ENCODE measurements around the gene ASIC2. TPM values are rescaled to one million over a fixed set of nuclear protein-coding genes. Genes with fewer than 3 reads are reported as not detected.

The ASIC2 gene
- total RNA-seq, 2 donors from 2014 or later = not detected

- ATAC-seq (replicated peaks in 1 of 2) (no peak), DNase-seq (no peak)
- H3K27me3 Mint-ChIP-seq (ENCODE audit: low read depth) = peaks cover 33% of the 10 kb centered on the region
- H3K27ac Mint-ChIP-seq = no peak overlapping the region
- no peaks in the 10 kb centered on the region for H3K9me3 Mint-ChIP-seq
- H3K4me1 Mint-ChIP-seq (ENCODE audit: low read depth) = no peaks in the 10 kb centered on the region
- no peak overlapping the region for H3K4me3 Mint-ChIP-seq
- no peaks in the 10 kb centered on the region for H3K36me3 Mint-ChIP-seq (ENCODE audit: insufficient read depth in 2 of 2)
These were observed 113.9 kb downstream of the ASIC2 start for GRCh38 chr17:33179151-33179550.

GRCh38 chr17:33178681-33179080 is 114.4 kb downstream of the ASIC2 start:
- Mint-ChIP-seq H3K4me3 (no peak overlapping the region), H3K27ac (no peak overlapping the region), H3K9me3 (no peaks in the 10 kb centered on the region), H3K4me1 (ENCODE audit: low read depth) (no peaks in the 10 kb centered on the region), H3K36me3 (ENCODE audit: insufficient read depth in 2 of 2) (no peaks in the 10 kb centered on the region), H3K27me3 (ENCODE audit: low read depth) (peaks cover 33% of the 10 kb centered on the region)
- no peak for ATAC-seq (replicated peaks in 1 of 2)
- no peak for DNase-seq

- Mint-ChIP-seq H3K4me1 (ENCODE audit: low read depth) (no peaks in the 10 kb centered on the region), H3K27ac (no peak overlapping the region), H3K4me3 (no peak overlapping the region), H3K27me3 (ENCODE audit: low read depth) (peaks cover 25% of the 10 kb centered on the region), H3K36me3 (ENCODE audit: insufficient read depth in 2 of 2) (no peaks in the 10 kb centered on the region), H3K9me3 (no peaks in the 10 kb centered on the region)
- DNase-seq (no peak), ATAC-seq (replicated peaks in 1 of 2) (no peak)
These were observed 117.5 kb downstream of the ASIC2 start for GRCh38 chr17:33175562-33175961.

- no peak for ATAC-seq (replicated peaks in 1 of 2)
- Mint-ChIP-seq H3K27me3 (ENCODE audit: low read depth) (peaks cover 33% of the 10 kb centered on the region), H3K27ac (no peak overlapping the region), H3K36me3 (ENCODE audit: insufficient read depth in 2 of 2) (no peaks in the 10 kb centered on the region), H3K4me1 (ENCODE audit: low read depth) (no peaks in the 10 kb centered on the region), H3K9me3 (no peaks in the 10 kb centered on the region), H3K4me3 (no peak overlapping the region)
- DNase-seq = no peak
These were observed 121.2 kb downstream of the ASIC2 start for GRCh38 chr17:33171931-33172330.

- Mint-ChIP-seq H3K4me1 (ENCODE audit: low read depth) (no peaks in the 10 kb centered on the region), H3K9me3 (no peaks in the 10 kb centered on the region), H3K4me3 (no peak overlapping the region), H3K27ac (no peak overlapping the region), H3K27me3 (ENCODE audit: low read depth) (peaks cover 24% of the 10 kb centered on the region), H3K36me3 (ENCODE audit: insufficient read depth in 2 of 2) (no peaks in the 10 kb centered on the region)
- ATAC-seq (replicated peaks in 1 of 2) (no peak), DNase-seq (no peak)
These were observed 123.4 kb downstream of the ASIC2 start for GRCh38 chr17:33169580-33170285.

GRCh38 chr17:33167736-33168135 is 125.4 kb downstream of the ASIC2 start:
- peaks cover 24% of the 10 kb centered on the region for H3K27me3 Mint-ChIP-seq (ENCODE audit: low read depth)
- H3K9me3 Mint-ChIP-seq = no peaks in the 10 kb centered on the region
- H3K27ac Mint-ChIP-seq = no peak overlapping the region
- ATAC-seq (replicated peaks in 1 of 2) = no peak
- H3K4me1 Mint-ChIP-seq (ENCODE audit: low read depth) = no peaks in the 10 kb centered on the region
- DNase-seq = no peak
- H3K36me3 Mint-ChIP-seq (ENCODE audit: insufficient read depth in 2 of 2) = no peaks in the 10 kb centered on the region
- H3K4me3 Mint-ChIP-seq = no peak overlapping the region

- peaks cover 18% of the 10 kb centered on the region for H3K27me3 Mint-ChIP-seq (ENCODE audit: low read depth)
- H3K4me3 Mint-ChIP-seq = no peak overlapping the region
- DNase-seq (no peak), ATAC-seq (replicated peaks in 1 of 2) (no peak)
- H3K4me1 Mint-ChIP-seq (ENCODE audit: low read depth) = no peaks in the 10 kb centered on the region
- H3K36me3 Mint-ChIP-seq (ENCODE audit: insufficient read depth in 2 of 2) = no peaks in the 10 kb centered on the region
- no peaks in the 10 kb centered on the region for H3K9me3 Mint-ChIP-seq
- H3K27ac Mint-ChIP-seq = no peak overlapping the region
These were observed 126.6 kb downstream of the ASIC2 start for GRCh38 chr17:33166472-33166871.

GRCh38 chr17:33164169-33164881 is 128.8 kb downstream of the ASIC2 start:
- no peak for ATAC-seq (replicated peaks in 1 of 2)
- Mint-ChIP-seq H3K36me3 (ENCODE audit: insufficient read depth in 2 of 2) (no peaks in the 10 kb centered on the region), H3K27me3 (ENCODE audit: low read depth) (peaks cover 22% of the 10 kb centered on the region), H3K9me3 (no peaks in the 10 kb centered on the region), H3K4me1 (ENCODE audit: low read depth) (no peaks in the 10 kb centered on the region), H3K4me3 (no peak overlapping the region), H3K27ac (no peak overlapping the region)
- DNase-seq = no peak

GRCh38 chr17:33163533-33164168 is 129.4 kb downstream of the ASIC2 start:
- no peaks in the 10 kb centered on the region for H3K36me3 Mint-ChIP-seq (ENCODE audit: insufficient read depth in 2 of 2)
- no peaks in the 10 kb centered on the region for H3K4me1 Mint-ChIP-seq (ENCODE audit: low read depth)
- DNase-seq = no peak
- peaks cover 22% of the 10 kb centered on the region for H3K27me3 Mint-ChIP-seq (ENCODE audit: low read depth)
- no peak for ATAC-seq (replicated peaks in 1 of 2)
- H3K9me3 Mint-ChIP-seq = no peaks in the 10 kb centered on the region
- H3K27ac Mint-ChIP-seq = no peak overlapping the region
- H3K4me3 Mint-ChIP-seq = no peak overlapping the region

GRCh38 chr17:33154869-33155455 is 138.1 kb downstream of the ASIC2 start:
- H3K27ac Mint-ChIP-seq = no peak overlapping the region
- no peaks in the 10 kb centered on the region for H3K36me3 Mint-ChIP-seq (ENCODE audit: insufficient read depth in 2 of 2)
- no peaks in the 10 kb centered on the region for H3K4me1 Mint-ChIP-seq (ENCODE audit: low read depth)
- ATAC-seq (replicated peaks in 1 of 2) (no peak), DNase-seq (no peak)
- peaks cover 18% of the 10 kb centered on the region for H3K27me3 Mint-ChIP-seq (ENCODE audit: low read depth)
- H3K4me3 Mint-ChIP-seq = no peak overlapping the region
- H3K9me3 Mint-ChIP-seq = no peaks in the 10 kb centered on the region

- H3K27me3 Mint-ChIP-seq (ENCODE audit: low read depth) = peaks cover 13% of the 10 kb centered on the region
- no peaks in the 10 kb centered on the region for H3K9me3 Mint-ChIP-seq
- no peaks in the 10 kb centered on the region for H3K36me3 Mint-ChIP-seq (ENCODE audit: insufficient read depth in 2 of 2)
- no peak for DNase-seq
- no peaks in the 10 kb centered on the region for H3K4me1 Mint-ChIP-seq (ENCODE audit: low read depth)
- no peak overlapping the region for H3K27ac Mint-ChIP-seq
- H3K4me3 Mint-ChIP-seq = no peak overlapping the region
- ATAC-seq (replicated peaks in 1 of 2) = no peak
These were observed 140.3 kb downstream of the ASIC2 start for GRCh38 chr17:33152783-33153182.

GRCh38 chr17:33151565-33151964 is 141.5 kb downstream of the ASIC2 start:
- Mint-ChIP-seq H3K27me3 (ENCODE audit: low read depth) (peaks cover 6% of the 10 kb centered on the region), H3K4me3 (no peak overlapping the region), H3K36me3 (ENCODE audit: insufficient read depth in 2 of 2) (no peaks in the 10 kb centered on the region), H3K9me3 (no peaks in the 10 kb centered on the region), H3K27ac (no peak overlapping the region), H3K4me1 (ENCODE audit: low read depth) (no peaks in the 10 kb centered on the region)
- ATAC-seq (replicated peaks in 1 of 2) (no peak), DNase-seq (no peak)

- no peaks in the 10 kb centered on the region for H3K36me3 Mint-ChIP-seq (ENCODE audit: insufficient read depth in 2 of 2)
- no peak overlapping the region for H3K27ac Mint-ChIP-seq
- H3K9me3 Mint-ChIP-seq = no peaks in the 10 kb centered on the region
- no peak for DNase-seq
- no peaks in the 10 kb centered on the region for H3K4me1 Mint-ChIP-seq (ENCODE audit: low read depth)
- ATAC-seq (replicated peaks in 1 of 2) = no peak
- H3K4me3 Mint-ChIP-seq = no peak overlapping the region
- H3K27me3 Mint-ChIP-seq (ENCODE audit: low read depth) = no peaks in the 10 kb centered on the region
These were observed 147.2 kb downstream of the ASIC2 start for GRCh38 chr17:33145941-33146340.

Data from activated T-cell treated with anti-CD3 and anti-CD28 coated beads, Interleukin-2, amount 50 U/mL, for 72 hours (primary cell).